T-cell (primary cell): ENCODE data around the gene PABPC1L. TPM values are rescaled to one million over a fixed set of nuclear protein-coding genes. Genes with fewer than 3 reads are reported as not detected.

Source experiments
- ATAC-seq, 4 experiments: fragments of 200-7000 bp in 3 of 4; fragments of 150-1000 bp in 1 of 4; cut with Tn5 transposase; replicated peaks in 1 of 4; 1 replicate in 3 of 4; 2 replicates in 1 of 4; pipeline ENCODE4 v1.10.0; 2021; ENCODE audit warnings: moderate library complexity in 3 of 4, mild to moderate bottlenecking in 2 of 4, moderate number of reproducible peaks in 1 of 4
- CTCF ChIA-PET, 2 donors: fragments of 300-600 bp; sonication (Branson Sonifier 250); formaldehyde crosslinking; loops; one replicate each; lab custom pipeline; 2022; ENCODE audit warnings: antibody characterized with exemption in 2 of 2; lab: Charles Lee
- POLR2A ChIA-PET, 2 donors: fragments of 300-600 bp; sonication (Branson Sonifier 250); formaldehyde crosslinking; loops; one replicate each; lab custom pipeline; 2022; ENCODE audit warnings: antibody characterized with exemption in 2 of 2; lab: Charles Lee
- DNase-seq, 35 experiments: peaks; one replicate each; pipeline versions ENCODE4 v3.0.0 to v3.0.0-alpha.2; 2013 to 2023
- H3K27ac ChIP-seq: one replicate; pipeline ENCODE4 v1.5.1; 2013; ENCODE audit warnings: low read length
- H3K27me3 ChIP-seq, 2 experiments: replicated peaks in 1 of 2; 1 replicate in 1 of 2; 2 replicates in 1 of 2; pipeline versions ENCODE4 v1.6.1 to v1.7.0; 2013; ENCODE audit warnings: low read length in 1 of 2, mixed read lengths in 1 of 2; ENCODE audit not compliant: control insufficient read depth in 2 of 2, insufficient read depth in 2 of 2; ENCODE audit errors: extremely low read depth in 1 of 2
- H3K36me3 ChIP-seq, 2 donors: 1 replicate in 1 of 2; 2 replicates in 1 of 2; pipeline versions ENCODE4 v1.6.1 to v1.7.0; 2013; ENCODE audit warnings: low read length in 1 of 2; ENCODE audit not compliant: control insufficient read depth in 2 of 2, insufficient read depth in 1 of 2; ENCODE audit errors: extremely low read depth in 1 of 2
- H3K4me1 ChIP-seq, 2 experiments: 1 replicate in 1 of 2; 2 replicates in 1 of 2; pipeline versions ENCODE4 v1.6.1 to v1.7.0; 2013; ENCODE audit warnings: low read length in 2 of 2, mixed read lengths in 1 of 2; ENCODE audit not compliant: insufficient read depth in 2 of 2, control insufficient read depth in 1 of 2; ENCODE audit errors: extremely low read depth in 1 of 2
- H3K4me3 ChIP-seq, 2 donors: 1 replicate in 1 of 2; 2 replicates in 1 of 2; pipeline versions ENCODE4 v1.5.1 to v1.7.0; 2013; ENCODE audit warnings: mild to moderate bottlenecking in 2 of 2, low read length in 1 of 2, moderate library complexity in 1 of 2; ENCODE audit not compliant: control insufficient read depth in 1 of 2; ENCODE audit errors: extremely low read depth in 1 of 2
- H3K9me3 ChIP-seq: 2 replicates; pipeline ENCODE4 v1.7.0; 2013
- H3K27ac Mint-ChIP-seq, 2 donors: one replicate each; pipeline ENCODE4 v1.8.0; 2020 to 2021; ENCODE audit warnings: mild to moderate bottlenecking in 2 of 2, mixed read lengths in 2 of 2
- H3K27me3 Mint-ChIP-seq, 2 donors: one replicate each; pipeline ENCODE4 v1.8.0; 2021 to 2022; ENCODE audit warnings: mixed read lengths in 2 of 2
- H3K36me3 Mint-ChIP-seq: one replicate; pipeline ENCODE4 v1.8.0; 2021; ENCODE audit warnings: mixed read lengths
- H3K4me1 Mint-ChIP-seq, 3 donors: one replicate each; pipeline ENCODE4 v1.8.0; 2020 to 2022; ENCODE audit warnings: mixed read lengths in 3 of 3, mild to moderate bottlenecking in 1 of 3
- H3K4me3 Mint-ChIP-seq, 3 donors: one replicate each; pipeline ENCODE4 v1.8.0; 2020 to 2022; ENCODE audit warnings: mild to moderate bottlenecking in 3 of 3, mixed read lengths in 3 of 3, moderate library complexity in 3 of 3
- H3K9me3 Mint-ChIP-seq, 3 donors: one replicate each; pipeline ENCODE4 v1.8.0; 2020 to 2022; ENCODE audit warnings: mixed read lengths in 3 of 3
- WGBS: methylation state at CpG from one replicate; pipeline ENCODE4 v1.1.5; 2013; ENCODE audit warnings: missing lambda C conversion rate; ENCODE audit not compliant: insufficient coverage; 5-methylcytosine and 5-hydroxymethylcytosine counted together
- total RNA-seq, 35 experiments: library from RNA in 6 of 35; stranded (reverse) in 6 of 35; fragments of 120-200 nt in 1 of 35; gene quantifications; one replicate each; pipeline versions ENCODE4 v1.2.1 to v1.2.4 and lab custom pipeline; 2013 to 2026

The PABPC1L gene
- total RNA-seq, 5 donors from 2014 or later (not counting 1 experiment from before 2014, with no cell fraction given) = 45.6 to 66.2 (median 58.2) TPM

DNA sequence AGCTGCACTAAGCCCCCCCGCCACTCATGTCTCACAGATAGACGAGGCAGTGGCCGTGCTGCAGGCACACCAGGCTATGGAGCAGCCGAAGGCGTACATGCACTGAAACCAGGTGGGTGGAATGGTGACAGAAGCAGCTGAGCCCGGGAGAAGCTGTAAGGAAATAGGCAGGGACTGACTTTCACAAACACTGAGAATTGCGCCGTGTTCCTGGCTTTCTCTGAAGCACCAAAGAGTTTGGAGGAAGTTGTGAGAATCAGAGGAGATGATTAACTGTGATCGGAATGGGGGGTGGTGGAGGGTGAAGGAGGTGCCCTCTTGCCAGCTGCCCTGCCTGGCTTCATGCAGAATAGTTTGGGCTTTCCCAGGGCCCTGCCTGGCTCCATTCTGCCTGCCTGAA lies 28.8 kb downstream of the PABPC1L start:
- Histone ChIP-seq H3K27me3 (no peaks in the 10 kb centered on the region), H3K9me3 (no peaks in the 10 kb centered on the region), H3K4me3 (no peak overlapping the region), H3K4me1 (no peaks in the 10 kb centered on the region), H3K27ac (no peak overlapping the region), H3K36me3 (peaks cover 14 to 58% of the 10 kb centered on the region in 2 donors)
- peak overlapping the region in 1 of 2 donors; percentile 78 for H3K27ac Mint-ChIP-seq
- H3K4me3 Mint-ChIP-seq = no peak overlapping the region
- ATAC-seq = no peak
- no peaks in the 10 kb centered on the region for H3K27me3 Mint-ChIP-seq
- ChIA-PET CTCF (no interaction called here), POLR2A (no interaction called here)
- H3K4me1 Mint-ChIP-seq = no peaks in the 10 kb centered on the region
- peaks cover 53% of the 10 kb centered on the region for H3K36me3 Mint-ChIP-seq
- no peaks in the 10 kb centered on the region for H3K9me3 Mint-ChIP-seq
- WGBS = 89% methylated on average over 9 of the region's 9 CpGs
- DNase-seq = no peak

DNA sequence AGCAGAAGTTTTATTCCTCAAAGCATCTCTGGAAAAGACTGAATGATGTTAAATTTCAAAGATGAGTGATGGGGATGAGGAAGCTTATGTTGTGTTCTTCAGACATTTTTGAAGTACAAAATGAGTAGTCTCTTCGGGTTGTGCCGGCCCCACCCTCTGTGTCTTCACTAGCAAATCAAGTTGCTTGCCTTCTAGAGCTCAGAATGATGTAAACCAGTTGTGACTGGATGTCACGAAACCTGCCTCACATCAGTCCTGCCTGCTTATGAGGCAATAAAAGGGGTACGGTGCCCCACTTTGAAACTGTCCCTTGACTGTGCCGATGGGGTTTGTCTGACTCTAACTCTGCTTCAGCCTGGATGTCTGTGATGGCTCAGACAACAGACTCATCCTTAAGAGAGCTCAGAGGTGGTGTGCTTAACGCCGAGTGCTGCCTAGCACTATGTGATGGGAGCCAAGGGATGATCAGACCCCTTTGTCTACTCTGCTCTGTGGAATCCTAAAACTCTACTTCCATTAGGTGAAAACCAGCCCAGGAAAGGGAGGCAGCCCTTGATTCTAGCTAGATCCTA lies 31.3 kb downstream of the PABPC1L start:
- Histone ChIP-seq H3K27ac (no peak overlapping the region), H3K4me1 (no peaks in the 10 kb centered on the region), H3K36me3 (peaks cover 9 to 67% of the 10 kb centered on the region in 2 donors), H3K4me3 (no peak overlapping the region), H3K27me3 (no peaks in the 10 kb centered on the region), H3K9me3 (no peaks in the 10 kb centered on the region)
- Mint-ChIP-seq H3K36me3 (peaks cover 59% of the 10 kb centered on the region), H3K27ac (peak overlapping the region in 1 of 2 donors; percentile 25), H3K27me3 (no peaks in the 10 kb centered on the region), H3K4me3 (no peak overlapping the region), H3K4me1 (peaks cover 0 to 7% (median 0%) of the 10 kb centered on the region in 3 donors), H3K9me3 (no peaks in the 10 kb centered on the region)
- no peak for ATAC-seq
- DNase-seq = no peak
- POLR2A ChIA-PET = no interaction called here
- CTCF ChIA-PET = interaction anchor here in 1 of 2 donors (0.5 kb wide), 1 partner anchor 13 kb away, joined by 6 read pairs; no protein-coding TSS in a partner anchor
- whole genome bisulfite sequencing = 97% methylated on average over 5 of the region's 7 CpGs

DNA sequence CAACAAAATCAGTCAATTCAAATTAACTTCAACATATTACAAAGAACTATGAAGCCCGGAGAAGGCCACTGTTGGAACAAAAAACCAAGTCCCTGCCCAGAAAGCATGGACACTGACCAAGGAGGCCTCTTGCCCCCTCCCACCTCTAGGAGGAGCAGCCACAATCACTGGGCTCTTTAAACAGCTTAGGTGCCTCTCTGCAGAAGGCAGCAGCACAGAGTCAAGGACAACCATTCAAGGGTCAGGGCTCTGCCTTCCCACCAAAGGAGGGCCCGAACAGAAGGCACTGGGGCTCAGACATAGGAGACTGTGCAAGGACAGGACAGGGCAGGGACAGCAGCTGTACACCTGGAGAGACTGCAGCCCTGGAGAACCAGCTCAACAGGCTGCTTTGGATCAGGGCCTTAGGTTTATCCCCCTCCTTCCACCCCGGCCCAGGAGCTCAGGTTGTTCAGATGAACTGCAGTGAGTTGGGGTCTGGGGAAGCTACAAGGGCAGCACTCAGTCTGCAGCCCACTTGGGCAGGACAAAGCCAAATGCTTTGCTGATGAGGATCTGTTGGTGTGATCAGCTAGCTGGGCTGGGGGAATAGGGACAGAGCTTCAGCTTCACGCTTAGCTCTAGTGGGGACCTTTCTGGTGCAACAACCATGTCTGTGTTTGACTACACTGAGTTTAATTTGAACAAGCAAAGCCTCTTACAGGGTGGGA lies 32.6 kb downstream of the PABPC1L start:
- peak overlapping the region; percentile 47 to 81 for H3K27ac Mint-ChIP-seq
- POLR2A ChIA-PET = interaction anchor here in 1 of 2 donors (0.6 kb wide), 1 partner anchor 297 kb away, joined by 3 read pairs; no protein-coding TSS in a partner anchor

DNA sequence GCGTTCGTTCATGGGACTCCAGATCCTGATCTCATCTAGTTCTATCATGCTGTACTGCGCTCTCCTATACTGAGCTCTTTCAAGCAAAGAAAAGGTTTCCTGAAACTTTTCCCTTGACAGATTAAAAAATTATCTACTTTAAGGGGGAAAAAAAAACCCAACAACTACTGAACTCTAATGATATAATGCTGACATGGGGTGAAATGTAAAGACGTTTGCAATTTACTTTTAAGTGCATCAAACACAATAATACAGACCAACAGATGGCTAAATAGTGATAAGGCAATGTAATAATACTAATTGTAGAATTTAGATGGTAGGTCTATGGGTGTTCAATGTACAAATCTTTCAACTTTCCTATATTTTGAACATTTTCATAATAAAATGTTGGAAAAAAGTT lies 34.0 kb downstream of the PABPC1L start:
- DNase-seq (no peak), ATAC-seq (no peak)
- ChIA-PET CTCF (no interaction called here), POLR2A (no interaction called here)
- peaks cover 61% of the 10 kb centered on the region for H3K36me3 Mint-ChIP-seq
- H3K27ac ChIP-seq = no peak overlapping the region
- no peak overlapping the region for H3K27ac Mint-ChIP-seq
- no peaks in the 10 kb centered on the region for H3K27me3 ChIP-seq
- H3K27me3 Mint-ChIP-seq = no peaks in the 10 kb centered on the region
- no peaks in the 10 kb centered on the region for H3K9me3 Mint-ChIP-seq
- H3K4me3 ChIP-seq = no peak overlapping the region
- no peaks in the 10 kb centered on the region for H3K4me1 ChIP-seq
- peaks cover 0 to 75% of the 10 kb centered on the region in 2 donors for H3K36me3 ChIP-seq
- no peak overlapping the region for H3K4me3 Mint-ChIP-seq
- peaks cover 0 to 7% (median 0%) of the 10 kb centered on the region in 3 donors for H3K4me1 Mint-ChIP-seq
- no CpG with 5 or more reads among the region's 4 CpGs for WGBS
- no peaks in the 10 kb centered on the region for H3K9me3 ChIP-seq

More for the DNA sequence above, 32.6 kb downstream of the PABPC1L start:
- no peak for DNase-seq
- CTCF ChIA-PET = interaction anchor here in 1 of 2 donors (0.7 kb wide), 1 partner anchor 137 kb away, joined by 3 read pairs; no protein-coding TSS in a partner anchor
- 98% methylated on average over 3 of the region's 4 CpGs for WGBS
- Mint-ChIP-seq H3K9me3 (no peaks in the 10 kb centered on the region), H3K36me3 (peaks cover 56% of the 10 kb centered on the region), H3K4me3 (no peak overlapping the region), H3K4me1 (peaks cover 0 to 7% (median 0%) of the 10 kb centered on the region in 3 donors), H3K27me3 (no peaks in the 10 kb centered on the region)
- Histone ChIP-seq H3K27me3 (no peaks in the 10 kb centered on the region), H3K36me3 (peaks cover 0 to 70% of the 10 kb centered on the region in 2 donors), H3K9me3 (no peaks in the 10 kb centered on the region), H3K4me1 (no peaks in the 10 kb centered on the region), H3K27ac (no peak overlapping the region), H3K4me3 (no peak overlapping the region)
- no peak for ATAC-seq

DNA sequence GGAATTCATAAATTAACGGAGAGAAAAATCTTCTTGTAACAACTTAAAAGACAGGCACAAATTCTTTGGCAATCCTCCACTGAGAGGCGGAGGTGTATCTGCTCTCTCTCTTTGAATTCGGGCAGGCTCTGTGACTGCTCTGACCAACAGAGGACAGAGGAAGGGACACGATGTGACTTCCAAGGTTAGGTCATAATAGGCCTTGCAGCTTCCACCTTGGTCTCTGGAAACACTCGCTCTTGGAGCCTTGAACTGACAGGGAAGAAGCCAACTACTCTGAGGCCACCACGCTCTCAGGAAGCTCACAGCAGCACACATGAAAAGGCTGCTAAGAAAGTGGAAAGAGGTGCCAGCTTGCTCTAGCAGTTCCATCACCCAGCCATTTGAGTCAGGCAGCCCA lies 35.4 kb downstream of the PABPC1L start:
- peaks cover 67% of the 10 kb centered on the region for H3K36me3 Mint-ChIP-seq
- H3K27ac Mint-ChIP-seq = peak overlapping the region; percentile 3 to 50
- ChIA-PET CTCF (no interaction called here), POLR2A (interaction anchor here in 1 of 2 donors (0.6 kb wide), 1 partner anchor 36 kb away, joined by 4 read pairs; no protein-coding TSS in a partner anchor)
- peaks cover 0 to 12% (median 0%) of the 10 kb centered on the region in 3 donors for H3K4me1 Mint-ChIP-seq
- Histone ChIP-seq H3K27me3 (no peaks in the 10 kb centered on the region), H3K4me1 (no peaks in the 10 kb centered on the region), H3K4me3 (no peak overlapping the region), H3K27ac (no peak overlapping the region), H3K9me3 (no peaks in the 10 kb centered on the region), H3K36me3 (peaks cover under 1 to 78% of the 10 kb centered on the region in 2 donors)
- ATAC-seq (no peak), DNase-seq (no peak)
- no peak overlapping the region for H3K4me3 Mint-ChIP-seq
- 96% methylated on average over 5 of the region's 6 CpGs for WGBS
- no peaks in the 10 kb centered on the region for H3K9me3 Mint-ChIP-seq
- no peaks in the 10 kb centered on the region for H3K27me3 Mint-ChIP-seq

- no peak overlapping the region for H3K4me3 ChIP-seq
- no peaks in the 10 kb centered on the region for H3K9me3 Mint-ChIP-seq
- H3K36me3 Mint-ChIP-seq = peaks cover 70% of the 10 kb centered on the region
- peaks cover 8 to 79% of the 10 kb centered on the region in 2 donors for H3K36me3 ChIP-seq
- peak overlapping the region; percentile 32 to 41 for H3K27ac Mint-ChIP-seq
- H3K27me3 ChIP-seq = no peaks in the 10 kb centered on the region
- ChIA-PET POLR2A (interaction anchor here in 1 of 2 donors (0.9 kb wide), 1 partner anchor 21 kb away, joined by 4 read pairs; no protein-coding TSS in a partner anchor), CTCF (no interaction called here)
- H3K27me3 Mint-ChIP-seq = no peaks in the 10 kb centered on the region
- WGBS = 83% methylated on average over 1 of the region's 2 CpGs
- H3K9me3 ChIP-seq = no peaks in the 10 kb centered on the region
- DNase-seq (no peak), ATAC-seq (no peak)
- no peaks in the 10 kb centered on the region for H3K4me1 ChIP-seq
- H3K4me1 Mint-ChIP-seq = peaks cover 0 to 13% (median 0%) of the 10 kb centered on the region in 3 donors
- H3K4me3 Mint-ChIP-seq = no peak overlapping the region
- no peak overlapping the region for H3K27ac ChIP-seq
Measured at GRCh38 chr20:44946271-44946852, 36.5 kb downstream of the PABPC1L start.
